ENCODE data around the gene LRRC58. TPM values are rescaled to one million over a fixed set of nuclear protein-coding genes. Genes with fewer than 3 reads are reported as not detected.
"Not testable (repeated sequence)": the region's sequence is repeated elsewhere in the genome, so short reads cannot be mapped to it uniquely, and the experiment has no call there.

LRRC58 gene
- 44.1 and 48.5 TPM in 2 replicates for total RNA-seq (2014; rRNA removed; shearing (Covaris generic))

DNA sequence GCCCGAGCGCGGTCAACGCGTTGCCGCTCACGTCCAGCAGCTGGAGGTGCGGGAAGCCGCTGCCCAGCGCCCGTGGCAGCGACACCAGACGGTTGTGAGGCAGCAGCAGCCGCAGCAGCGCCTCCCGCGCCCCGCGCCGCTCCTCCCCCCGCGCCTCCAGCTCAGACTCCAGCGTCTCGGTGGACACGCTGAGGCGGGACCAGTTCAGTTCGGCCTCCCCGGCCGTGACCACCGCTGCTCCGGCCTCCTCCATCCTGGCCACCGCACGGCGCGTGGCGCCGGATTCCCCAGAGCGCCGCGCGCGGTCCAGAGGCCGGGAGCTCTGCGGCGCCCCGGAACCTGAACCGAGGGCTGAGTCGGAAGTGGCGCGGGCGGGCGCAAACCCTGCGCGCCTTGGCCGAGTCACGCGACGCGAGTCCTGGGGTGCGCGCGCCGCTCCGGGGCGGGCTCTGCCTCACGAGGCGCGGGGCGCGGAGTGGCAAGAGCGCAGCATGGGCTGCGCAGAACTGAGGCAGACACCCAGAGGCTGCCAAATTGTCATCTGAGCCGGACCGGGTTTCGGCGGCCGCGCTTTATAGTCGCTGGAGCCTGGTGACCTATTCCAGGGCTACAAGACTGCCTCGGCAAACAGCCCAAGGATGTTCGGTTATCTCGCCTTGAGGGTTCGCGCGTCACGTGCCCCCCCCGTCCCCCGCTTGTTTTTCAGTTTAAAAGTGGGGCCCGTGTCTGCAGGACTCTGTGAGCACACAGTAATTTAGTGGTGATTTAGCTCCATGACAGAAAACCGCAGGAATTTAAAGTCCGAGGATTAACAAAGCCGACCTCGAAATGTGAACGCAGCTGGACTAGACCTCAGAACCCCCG, at the start of gene LRRC58:
Gene LRRC58 (minus strand): TSS at position 364 of the 864 bp plus-strand sequence. CDS start 111 bp downstream, at position 253.
- Histone ChIP-seq H3K9me3 (replicated peaks) (no peaks in the 10 kb centered on the region), H3K27ac (peak within 1 kb of the TSS; percentile 89), H3K27me3 (no peaks in the 10 kb centered on the region), H3K4me1 (no peaks in the 10 kb centered on the region), H3K36me3 (no peaks in the 10 kb centered on the region), H3K4me3 (peak within 1 kb of the TSS; percentile 84)
- DNase-seq: peak; percentile 94 to 97

DNA sequence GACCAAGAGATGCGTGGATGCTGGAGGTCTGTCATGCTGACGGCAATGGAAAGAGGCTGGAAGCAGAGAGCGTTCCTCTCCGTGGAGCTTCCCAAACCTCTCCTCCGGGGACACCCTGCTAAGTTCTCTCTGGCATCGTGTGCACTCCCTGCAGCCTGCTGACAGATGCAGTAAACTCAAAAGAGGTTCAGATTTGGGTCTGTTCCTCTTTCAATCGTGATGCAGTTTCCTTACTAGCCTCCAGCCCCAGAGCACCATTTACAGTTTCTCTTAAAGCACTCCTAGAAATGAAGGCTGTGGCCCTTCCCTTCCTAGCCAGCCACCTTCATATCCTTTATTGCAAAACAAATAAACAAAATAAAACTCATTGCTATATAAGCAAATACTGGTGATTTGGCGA, 47.3 kb upstream of the LRRC58 start:
- Histone ChIP-seq H3K4me3 (no peak overlapping the region), H3K36me3 (peaks cover 56% of the 10 kb centered on the region), H3K9me3 (replicated peaks) (no peaks in the 10 kb centered on the region), H3K27me3 (no peaks in the 10 kb centered on the region), H3K27ac (no peak overlapping the region), H3K4me1 (no peaks in the 10 kb centered on the region)
- DNase-seq: no peak

DNA sequence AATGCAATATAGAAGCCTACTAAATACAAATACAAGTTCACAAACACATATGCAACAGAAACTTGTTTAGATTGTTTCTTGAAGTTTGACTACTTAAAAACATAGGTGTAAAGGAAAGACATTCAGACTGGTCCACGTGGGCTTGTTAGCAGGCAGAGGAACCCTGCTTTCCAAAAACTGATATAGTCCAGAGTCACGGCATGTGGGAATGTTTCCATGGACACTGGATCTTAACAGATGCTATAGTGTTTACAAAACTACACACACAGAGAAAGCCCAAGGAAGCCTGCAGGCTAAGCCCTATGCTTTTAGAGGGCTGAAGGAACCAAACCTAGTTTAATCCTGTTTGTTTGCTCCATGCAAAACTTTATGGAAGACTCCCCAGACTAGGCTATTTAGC, 45.2 kb upstream of the LRRC58 start:
- Histone ChIP-seq H3K4me3 (no peak overlapping the region), H3K36me3 (peaks cover 39% of the 10 kb centered on the region), H3K4me1 (no peaks in the 10 kb centered on the region), H3K9me3 (replicated peaks) (no peaks in the 10 kb centered on the region), H3K27me3 (no peaks in the 10 kb centered on the region), H3K27ac (no peak overlapping the region)
- no peak for DNase-seq

DNA sequence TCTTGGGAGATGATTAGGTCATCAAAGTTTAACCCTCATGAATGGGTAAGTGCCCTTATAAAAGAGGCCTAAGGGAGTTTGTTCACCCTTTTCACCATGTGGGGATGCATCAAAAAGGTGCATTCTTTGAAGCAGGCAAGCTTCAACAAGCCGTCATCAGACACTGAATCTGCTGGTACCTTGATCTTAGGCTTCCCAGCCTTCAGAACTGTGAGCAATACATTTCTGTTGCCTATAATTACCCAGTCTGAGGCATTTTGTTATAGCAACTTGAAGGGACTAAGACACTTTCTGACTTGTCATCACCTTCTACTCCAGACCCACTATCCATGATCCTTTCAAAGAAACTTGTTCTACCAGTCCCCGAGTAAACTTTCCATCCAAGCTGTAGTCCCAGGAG, 44.6 kb upstream of the LRRC58 start:
- Histone ChIP-seq H3K36me3 (peaks cover 34% of the 10 kb centered on the region), H3K27me3 (no peaks in the 10 kb centered on the region), H3K9me3 (replicated peaks) (no peaks in the 10 kb centered on the region), H3K4me1 (no peaks in the 10 kb centered on the region), H3K4me3 (no peak overlapping the region), H3K27ac (no peak overlapping the region)
- DNase-seq: no peak

DNA sequence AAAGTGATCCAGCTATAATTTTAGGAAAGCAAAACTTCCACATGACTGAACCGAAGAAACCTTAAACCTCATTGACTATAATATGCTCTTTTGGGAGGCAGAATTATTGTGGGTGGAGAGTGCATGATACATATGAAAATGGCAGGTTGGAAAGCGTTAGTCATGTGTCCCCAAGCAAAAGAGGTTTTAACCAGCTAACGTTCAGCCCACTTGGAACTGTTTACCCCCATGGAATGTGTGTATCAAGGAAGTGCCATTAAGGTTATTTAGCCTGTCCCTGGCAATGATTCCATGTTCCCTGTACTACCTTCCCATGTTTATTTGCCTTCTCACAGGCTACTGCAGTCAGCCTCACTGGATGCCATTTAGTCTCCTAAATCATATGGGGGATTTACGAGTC, 44.1 kb upstream of the LRRC58 start:
- no peak overlapping the region for H3K27ac ChIP-seq
- H3K4me3 ChIP-seq: no peak overlapping the region
- peaks cover 29% of the 10 kb centered on the region for H3K36me3 ChIP-seq
- no peaks in the 10 kb centered on the region for H3K9me3 ChIP-seq (replicated peaks)
- H3K4me1 ChIP-seq: no peaks in the 10 kb centered on the region
- no peaks in the 10 kb centered on the region for H3K27me3 ChIP-seq
- no peak for DNase-seq

DNA sequence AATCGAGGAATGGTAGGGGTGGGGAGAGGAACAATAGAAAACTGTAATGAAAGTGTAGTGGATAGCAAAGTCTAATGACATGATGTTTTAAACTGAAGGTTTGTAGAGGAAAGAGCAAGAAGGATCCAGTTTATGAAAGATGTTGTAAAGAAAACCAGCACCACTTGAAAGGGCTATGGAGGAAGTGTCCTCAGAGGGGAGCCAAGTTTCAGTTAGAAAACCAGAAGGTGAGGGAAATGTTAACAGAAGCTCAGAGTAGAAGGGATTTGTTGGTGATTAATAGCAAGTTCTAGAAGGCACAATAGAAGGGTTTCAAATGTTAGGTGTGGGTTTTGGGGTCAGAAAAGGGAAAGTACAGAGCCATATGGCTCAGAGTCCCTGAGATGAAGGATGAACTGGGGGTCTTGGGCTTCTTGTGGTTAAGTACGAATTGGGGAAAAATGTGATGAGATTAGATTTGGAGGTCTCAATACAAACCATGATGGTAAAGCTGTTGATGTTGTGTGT, 33.8 kb upstream of the LRRC58 start:
- no peaks in the 10 kb centered on the region for H3K9me3 ChIP-seq (replicated peaks)
- no peak for DNase-seq
- H3K27ac ChIP-seq: no peak overlapping the region
- H3K27me3 ChIP-seq: no peaks in the 10 kb centered on the region
- no peaks in the 10 kb centered on the region for H3K36me3 ChIP-seq
- no peak overlapping the region for H3K4me3 ChIP-seq
- H3K4me1 ChIP-seq: no peaks in the 10 kb centered on the region

DNA sequence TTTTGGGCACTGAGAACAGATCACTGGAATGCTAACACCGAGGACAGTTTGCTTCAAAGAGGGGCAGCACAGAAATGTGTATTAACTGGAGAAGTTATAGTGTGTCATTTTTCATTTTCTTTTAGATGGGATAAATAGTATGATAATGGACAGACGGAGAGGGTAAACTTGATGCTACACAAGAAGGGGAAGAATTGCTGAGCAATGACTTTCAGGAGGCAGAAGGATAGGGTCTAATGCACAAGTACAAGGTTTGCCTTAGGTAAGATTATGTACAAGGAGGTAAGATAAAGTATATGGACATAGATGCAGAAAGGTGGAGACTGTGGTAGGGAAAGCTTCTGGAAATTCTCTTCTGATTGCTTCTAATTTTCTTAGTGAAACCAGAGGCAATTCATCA, 32.3 kb upstream of the LRRC58 start:
- no peak overlapping the region for H3K4me3 ChIP-seq
- no peaks in the 10 kb centered on the region for H3K27me3 ChIP-seq
- H3K9me3 ChIP-seq (replicated peaks): no peaks in the 10 kb centered on the region
- no peak overlapping the region for H3K27ac ChIP-seq
- no peaks in the 10 kb centered on the region for H3K36me3 ChIP-seq
- no peaks in the 10 kb centered on the region for H3K4me1 ChIP-seq
- no peak for DNase-seq

DNA sequence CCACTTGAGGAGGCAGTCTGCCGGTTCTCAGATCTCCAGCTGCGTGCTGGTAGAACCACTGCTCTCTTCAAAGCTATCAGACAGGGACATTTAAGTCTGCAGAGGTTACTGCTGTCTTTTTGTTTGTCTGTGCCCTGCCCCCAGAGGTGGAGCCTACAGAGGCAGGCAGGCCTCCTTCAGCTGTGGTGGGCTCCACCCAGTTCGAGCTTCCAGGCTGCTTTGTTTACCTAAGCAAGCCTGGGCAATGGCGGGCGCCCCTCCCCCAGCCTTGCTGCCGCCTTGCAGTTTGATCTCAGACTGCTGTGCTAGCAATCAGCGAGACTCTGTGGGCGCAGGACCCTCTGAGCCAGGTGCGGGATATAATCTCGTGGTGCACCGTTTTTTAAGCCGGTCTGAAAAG, 28.8 kb upstream of the LRRC58 start:
- H3K27me3 ChIP-seq; H3K4me1 ChIP-seq; H3K36me3 ChIP-seq; H3K9me3 ChIP-seq (replicated peaks); DNase-seq; H3K27ac ChIP-seq: not testable (repeated sequence)
- peak overlapping the region; percentile 55 for H3K4me3 ChIP-seq

DNA sequence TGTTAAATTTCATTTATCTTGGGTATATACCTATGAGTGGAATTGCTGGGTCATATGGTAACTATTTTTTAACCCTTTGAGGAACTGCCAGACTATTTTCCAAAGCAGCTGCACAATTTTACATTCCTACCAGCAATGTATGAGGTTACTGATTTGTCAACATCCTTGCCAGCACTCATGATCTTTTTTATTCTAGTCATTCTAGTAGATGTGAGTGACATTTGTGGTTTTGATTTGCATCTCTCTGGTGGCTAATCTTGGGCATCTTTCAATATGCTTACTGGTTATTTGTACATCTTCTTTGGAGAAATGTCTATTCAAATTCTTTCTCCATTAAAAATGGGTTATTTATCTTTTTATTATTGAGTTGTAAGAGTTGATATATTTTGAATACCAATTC, 21.3 kb upstream of the LRRC58 start:
- H3K36me3 ChIP-seq: no peaks in the 10 kb centered on the region
- 0 out of 2 replicates have a peak, but pooled peaks cover 2% of the 10 kb centered on the region for H3K4me1 ChIP-seq
- H3K27me3 ChIP-seq: no peaks in the 10 kb centered on the region
- no peak overlapping the region for H3K4me3 ChIP-seq
- no peak overlapping the region for H3K27ac ChIP-seq
- no peaks in the 10 kb centered on the region for H3K9me3 ChIP-seq (replicated peaks)
- no peak for DNase-seq

DNA sequence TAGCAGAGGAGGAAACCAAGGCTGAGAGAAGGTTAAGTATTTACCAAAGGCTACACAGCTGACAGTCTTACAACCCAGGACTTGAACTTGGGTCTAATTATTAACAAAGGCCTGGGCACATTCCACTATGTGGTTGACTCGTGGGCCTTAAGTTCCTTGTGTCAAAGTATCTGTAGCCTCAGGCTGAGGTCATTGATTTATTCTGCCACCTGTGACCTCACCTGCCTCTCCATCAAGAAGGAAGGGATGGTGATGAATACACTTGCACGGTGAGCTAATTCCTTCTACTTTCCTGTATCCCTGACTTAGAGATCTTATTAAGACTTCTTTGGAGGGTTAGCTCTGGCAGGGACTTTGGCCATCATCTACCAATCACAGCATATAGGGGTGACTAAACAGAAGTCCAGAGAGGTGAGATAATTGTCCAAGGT, 19.9 kb upstream of the LRRC58 start:
- Histone ChIP-seq H3K36me3 (no peaks in the 10 kb centered on the region), H3K4me1 (0 out of 2 replicates have a peak, but pooled peaks cover 2% of the 10 kb centered on the region), H3K4me3 (no peak overlapping the region), H3K27ac (no peak overlapping the region), H3K9me3 (replicated peaks) (no peaks in the 10 kb centered on the region), H3K27me3 (no peaks in the 10 kb centered on the region)
- DNase-seq: no peak

DNA sequence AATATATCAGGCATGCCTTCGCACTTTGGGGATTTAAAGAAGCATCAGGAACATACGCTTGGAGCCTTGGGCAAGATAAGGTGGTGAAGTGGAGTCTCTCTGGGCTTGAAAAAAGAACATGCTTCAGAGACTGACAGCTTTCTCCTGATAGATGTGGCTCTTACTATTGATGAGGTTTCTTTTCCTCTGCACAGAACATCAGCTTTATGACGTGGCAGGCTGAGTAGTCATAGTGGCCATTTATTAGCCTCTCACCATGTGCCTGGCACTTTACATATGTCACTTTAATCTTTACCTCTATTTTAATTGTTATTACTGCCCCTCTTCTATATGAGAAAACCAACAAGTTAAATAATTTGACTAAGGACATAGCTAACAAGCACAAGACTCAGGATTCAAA, 19.0 kb upstream of the LRRC58 start:
- Histone ChIP-seq H3K4me3 (no peak overlapping the region), H3K27ac (no peak overlapping the region), H3K27me3 (no peaks in the 10 kb centered on the region), H3K9me3 (replicated peaks) (no peaks in the 10 kb centered on the region), H3K36me3 (no peaks in the 10 kb centered on the region), H3K4me1 (0 out of 2 replicates have a peak, but pooled peaks cover 2% of the 10 kb centered on the region)
- no peak for DNase-seq

DNA sequence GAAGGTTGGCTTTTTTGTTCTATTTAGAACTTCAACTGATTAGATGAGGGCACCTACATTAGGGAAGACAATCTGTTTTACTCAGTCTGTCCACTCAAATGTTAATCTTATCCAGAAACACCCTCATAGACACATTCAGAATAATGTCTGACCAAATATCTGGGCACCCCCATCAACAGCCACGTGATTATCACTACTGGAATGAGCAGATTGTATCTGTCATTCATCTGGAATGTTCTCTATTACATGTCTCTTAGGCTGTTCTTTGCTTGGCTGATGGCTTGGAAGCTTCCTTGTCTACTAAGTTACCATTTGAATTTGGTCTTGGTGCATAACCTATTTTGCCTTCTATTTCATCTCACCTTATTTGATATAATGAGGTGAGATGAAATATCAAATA, 15.7 kb upstream of the LRRC58 start:
- no peak for DNase-seq
- no peaks in the 10 kb centered on the region for H3K9me3 ChIP-seq (replicated peaks)

DNA sequence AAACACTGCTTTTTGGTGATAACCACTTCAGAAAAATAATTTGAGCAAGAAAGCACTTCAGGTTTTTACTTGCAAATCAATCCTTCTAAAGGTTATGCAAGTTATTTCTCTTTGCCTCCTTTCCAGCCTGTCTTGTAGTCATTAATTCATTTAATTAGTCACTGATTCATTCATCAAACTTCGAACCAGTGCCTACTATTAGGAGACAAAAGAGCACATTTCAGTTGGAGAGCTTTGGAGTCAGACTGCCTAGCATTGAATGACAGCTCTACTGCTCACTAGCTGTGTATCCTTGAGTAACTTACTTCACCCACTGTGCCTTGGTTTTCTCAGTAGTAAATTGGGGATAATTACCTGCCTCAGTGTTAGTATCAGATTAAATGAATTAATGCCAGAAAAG, 14.9 kb upstream of the LRRC58 start:
- DNase-seq: no peak

More for the DNA sequence above, 15.7 kb upstream of the LRRC58 start:
- no peaks in the 10 kb centered on the region for H3K36me3 ChIP-seq
- no peaks in the 10 kb centered on the region for H3K4me1 ChIP-seq
- no peak overlapping the region for H3K27ac ChIP-seq
- no peaks in the 10 kb centered on the region for H3K27me3 ChIP-seq
- no peak overlapping the region for H3K4me3 ChIP-seq

DNA sequence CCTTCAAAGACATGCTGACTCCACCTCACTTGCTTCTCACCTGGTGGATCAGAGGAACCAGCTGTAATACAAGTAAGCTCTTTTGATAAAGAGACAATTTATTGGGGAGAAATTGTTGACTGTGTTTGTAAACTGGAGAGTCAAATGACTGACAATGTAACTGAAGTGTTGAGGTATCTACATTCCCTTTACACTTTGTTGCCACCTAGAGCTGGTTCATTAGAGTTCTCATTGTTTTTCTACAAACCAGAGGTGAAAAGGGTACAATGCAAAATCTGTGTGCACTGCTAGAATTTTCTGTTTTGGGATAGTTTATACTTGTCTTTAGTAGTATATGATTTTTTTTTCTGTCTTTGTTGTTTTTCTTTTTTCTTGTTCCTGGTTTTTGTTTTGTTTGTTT, 8.7 kb upstream of the LRRC58 start:
- Histone ChIP-seq H3K27me3 (no peaks in the 10 kb centered on the region), H3K36me3 (no peaks in the 10 kb centered on the region), H3K4me1 (no peaks in the 10 kb centered on the region), H3K27ac (no peak overlapping the region), H3K9me3 (replicated peaks) (no peaks in the 10 kb centered on the region), H3K4me3 (no peak overlapping the region)
- DNase-seq: no peak

More for the DNA sequence above, 14.9 kb upstream of the LRRC58 start:
- no peaks in the 10 kb centered on the region for H3K36me3 ChIP-seq
- no peaks in the 10 kb centered on the region for H3K9me3 ChIP-seq (replicated peaks)
- no peak overlapping the region for H3K27ac ChIP-seq
- no peaks in the 10 kb centered on the region for H3K4me1 ChIP-seq
- no peak overlapping the region for H3K4me3 ChIP-seq
- H3K27me3 ChIP-seq: no peaks in the 10 kb centered on the region

DNA sequence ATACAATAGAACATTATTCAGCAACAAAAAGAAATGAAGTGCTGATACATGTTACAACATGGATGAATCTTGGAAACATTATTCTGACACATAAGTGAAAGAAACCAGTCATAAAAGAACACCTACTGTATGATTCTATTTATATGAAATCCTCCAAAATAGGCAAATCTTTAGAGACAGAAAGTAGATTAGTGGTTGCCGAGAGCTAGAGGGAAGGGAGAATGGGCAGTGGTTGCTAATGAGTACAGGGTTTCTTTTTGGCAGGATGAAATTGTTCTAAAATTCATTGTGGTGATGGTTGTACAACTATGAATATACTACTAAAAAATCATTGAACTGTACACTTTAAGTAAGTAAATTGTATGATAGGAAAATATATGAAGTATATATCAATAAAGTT, 6.3 kb upstream of the LRRC58 start:
- no peak overlapping the region for H3K27ac ChIP-seq
- H3K4me1 ChIP-seq: no peaks in the 10 kb centered on the region
- H3K36me3 ChIP-seq: no peaks in the 10 kb centered on the region
- no peaks in the 10 kb centered on the region for H3K9me3 ChIP-seq (replicated peaks)
- no peak for DNase-seq
- no peak overlapping the region for H3K4me3 ChIP-seq
- H3K27me3 ChIP-seq: no peaks in the 10 kb centered on the region

DNA sequence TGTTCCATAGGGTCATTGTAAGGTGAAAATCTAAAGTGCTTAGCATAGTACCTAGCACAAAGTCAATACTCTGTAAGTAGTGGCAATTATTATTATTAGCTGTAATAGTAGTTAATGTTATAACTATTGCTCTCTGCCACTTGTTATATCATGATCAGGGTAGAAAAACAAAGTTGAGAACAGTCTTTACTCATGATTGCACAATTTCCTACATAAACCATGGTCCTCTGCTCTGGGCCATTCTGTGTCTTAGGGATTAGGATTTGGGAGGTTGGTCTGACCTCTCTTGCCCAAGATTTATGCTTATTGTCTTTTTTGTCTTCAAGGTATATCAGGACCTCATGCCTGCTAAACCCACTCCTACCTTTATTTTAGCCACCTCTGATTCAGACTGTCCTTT, 4.3 kb upstream of the LRRC58 start:
- no peak for DNase-seq
- Histone ChIP-seq H3K27me3 (no peaks in the 10 kb centered on the region), H3K4me3 (no peak overlapping the region), H3K36me3 (no peaks in the 10 kb centered on the region), H3K9me3 (replicated peaks) (no peaks in the 10 kb centered on the region), H3K27ac (no peak overlapping the region), H3K4me1 (no peaks in the 10 kb centered on the region)

All from SJCRH30 (cell line).